Measurements from ENCODE around the gene PRSS3.
"Not testable (repeated sequence)": the region's sequence is repeated elsewhere in the genome, so short reads cannot be mapped to it uniquely, and the experiment has no call there.

The PRSS3 gene

GRCh38 chr9:33795281-33795680 lies at the start of gene PRSS3:
Gene PRSS3, plus strand, starts transcription at chr9:33795561. Its CDS starts 13 bp downstream, at chr9:33795574.
- DNase-seq: no peak

- DNase-seq: peak; percentile 28
Observed at GRCh38 chr9:33748633-33749304, 46.6 kb upstream of the PRSS3 start.

- peak; percentile 46 for DNase-seq
Observed at GRCh38 chr9:33749305-33749654, 46.1 kb upstream of the PRSS3 start.

- no peak for DNase-seq
Observed at GRCh38 chr9:33750307-33750838, 45.0 kb upstream of the PRSS3 start.

- DNase-seq: no peak
Observed at GRCh38 chr9:33750839-33751339, 44.5 kb upstream of the PRSS3 start.

- no peak for DNase-seq
Observed at GRCh38 chr9:33751536-33752129, 43.7 kb upstream of the PRSS3 start.

GRCh38 chr9:33752130-33752637 lies 43.2 kb upstream of the PRSS3 start:
- no peak for DNase-seq

- DNase-seq: not testable (repeated sequence)
Observed at GRCh38 chr9:33752789-33753188, 42.6 kb upstream of the PRSS3 start.

- not testable (repeated sequence) for DNase-seq
Observed at GRCh38 chr9:33759648-33760047, 35.7 kb upstream of the PRSS3 start.

- no peak for DNase-seq
Observed at GRCh38 chr9:33762343-33762742, 33.0 kb upstream of the PRSS3 start.

GRCh38 chr9:33763709-33764108 lies 31.7 kb upstream of the PRSS3 start:
- DNase-seq: not testable (repeated sequence)

- DNase-seq: no peak
Observed at GRCh38 chr9:33765411-33765810, 29.9 kb upstream of the PRSS3 start.

- not testable (repeated sequence) for DNase-seq
Observed at GRCh38 chr9:33770156-33770880, 25.0 kb upstream of the PRSS3 start.

- DNase-seq: not testable (repeated sequence)
Observed at GRCh38 chr9:33773135-33773534, 22.2 kb upstream of the PRSS3 start.

GRCh38 chr9:33774074-33774659 lies 21.2 kb upstream of the PRSS3 start:
- not testable (repeated sequence) for DNase-seq

- no peak for DNase-seq
Observed at GRCh38 chr9:33776578-33776977, 18.8 kb upstream of the PRSS3 start.

GRCh38 chr9:33778700-33779351 lies 16.5 kb upstream of the PRSS3 start:
- DNase-seq: peak; percentile 67

- no peak for DNase-seq
Observed at GRCh38 chr9:33780276-33780675, 15.1 kb upstream of the PRSS3 start.

- DNase-seq: no peak
Observed at GRCh38 chr9:33781736-33782135, 13.6 kb upstream of the PRSS3 start.

GRCh38 chr9:33782395-33783152 lies 12.8 kb upstream of the PRSS3 start:
- no peak for DNase-seq

- no peak for DNase-seq
Observed at GRCh38 chr9:33785914-33786313, 9.4 kb upstream of the PRSS3 start.

- no peak for DNase-seq
Observed at GRCh38 chr9:33786681-33787080, 8.7 kb upstream of the PRSS3 start.
